Measurements from ENCODE around the gene CCND2. TPM values are rescaled to one million over a fixed set of nuclear protein-coding genes. Genes with fewer than 3 reads are reported as not detected.

CCND2 gene
- total RNA-seq, 1 donor: 20.3 TPM

DNA sequence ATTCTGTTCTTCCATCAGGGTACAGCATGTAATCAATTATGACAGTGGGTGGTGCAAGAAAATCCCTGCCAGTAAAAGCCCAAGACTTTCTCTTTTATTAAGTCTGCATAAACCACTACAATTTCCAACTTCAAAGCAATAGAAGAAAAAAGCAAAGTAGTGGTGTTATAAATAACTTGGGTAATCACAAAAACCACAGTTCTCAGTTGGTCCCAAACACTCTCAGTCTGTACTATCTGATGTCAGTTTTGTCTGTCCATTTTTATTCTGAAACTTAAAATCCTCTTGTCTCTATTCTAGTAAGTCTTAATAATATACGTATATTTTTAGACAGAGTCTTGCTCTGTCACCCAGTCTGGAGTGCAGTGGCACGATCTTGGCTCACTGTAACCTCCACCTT is 38.7 kb downstream of the CCND2 start:
- DNase-seq (ENCODE audit: low read depth): no peak
- no peak overlapping the region for H3K4me3 ChIP-seq (ENCODE audit: low read depth, low read length)
- TF ChIP-seq, protein P1, sequence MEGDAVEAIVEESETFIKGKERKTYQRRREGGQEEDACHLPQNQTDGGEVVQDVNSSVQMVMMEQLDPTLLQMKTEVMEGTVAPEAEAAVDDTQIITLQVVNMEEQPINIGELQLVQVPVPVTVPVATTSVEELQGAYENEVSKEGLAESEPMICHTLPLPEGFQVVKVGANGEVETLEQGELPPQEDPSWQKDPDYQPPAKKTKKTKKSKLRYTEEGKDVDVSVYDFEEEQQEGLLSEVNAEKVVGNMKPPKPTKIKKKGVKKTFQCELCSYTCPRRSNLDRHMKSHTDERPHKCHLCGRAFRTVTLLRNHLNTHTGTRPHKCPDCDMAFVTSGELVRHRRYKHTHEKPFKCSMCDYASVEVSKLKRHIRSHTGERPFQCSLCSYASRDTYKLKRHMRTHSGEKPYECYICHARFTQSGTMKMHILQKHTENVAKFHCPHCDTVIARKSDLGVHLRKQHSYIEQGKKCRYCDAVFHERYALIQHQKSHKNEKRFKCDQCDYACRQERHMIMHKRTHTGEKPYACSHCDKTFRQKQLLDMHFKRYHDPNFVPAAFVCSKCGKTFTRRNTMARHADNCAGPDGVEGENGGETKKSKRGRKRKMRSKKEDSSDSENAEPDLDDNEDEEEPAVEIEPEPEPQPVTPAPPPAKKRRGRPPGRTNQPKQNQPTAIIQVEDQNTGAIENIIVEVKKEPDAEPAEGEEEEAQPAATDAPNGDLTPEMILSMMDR (IDR thresholded peaks at IDR 0.05; ENCODE audit: insufficient read depth, low read depth, low read length): no peak

DNA sequence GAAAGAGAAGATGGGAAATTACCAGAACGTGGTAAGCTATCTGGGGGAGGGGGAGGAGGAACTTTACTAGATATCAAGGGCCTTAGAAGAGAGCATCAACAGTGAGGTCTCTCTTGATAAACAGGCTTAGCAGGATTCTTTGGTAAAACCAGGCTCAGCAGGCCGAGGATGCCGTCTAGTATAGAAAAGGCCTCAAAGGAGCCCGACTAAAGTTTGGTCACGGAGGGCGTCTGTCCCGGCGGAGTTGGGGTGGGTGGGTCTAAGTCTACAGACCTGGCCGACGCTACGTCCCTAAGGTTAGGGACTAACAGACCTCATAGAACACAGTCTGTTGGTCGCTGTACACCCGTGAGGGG is 46.9 kb downstream of the CCND2 start:
- peak overlapping the region; percentile 73 for H3K4me3 ChIP-seq (ENCODE audit: low read depth, low read length)
- TF ChIP-seq, protein P1 (IDR thresholded peaks at IDR 0.05; ENCODE audit: insufficient read depth, low read depth, low read length): no peak
- DNase-seq (ENCODE audit: low read depth): no peak

DNA sequence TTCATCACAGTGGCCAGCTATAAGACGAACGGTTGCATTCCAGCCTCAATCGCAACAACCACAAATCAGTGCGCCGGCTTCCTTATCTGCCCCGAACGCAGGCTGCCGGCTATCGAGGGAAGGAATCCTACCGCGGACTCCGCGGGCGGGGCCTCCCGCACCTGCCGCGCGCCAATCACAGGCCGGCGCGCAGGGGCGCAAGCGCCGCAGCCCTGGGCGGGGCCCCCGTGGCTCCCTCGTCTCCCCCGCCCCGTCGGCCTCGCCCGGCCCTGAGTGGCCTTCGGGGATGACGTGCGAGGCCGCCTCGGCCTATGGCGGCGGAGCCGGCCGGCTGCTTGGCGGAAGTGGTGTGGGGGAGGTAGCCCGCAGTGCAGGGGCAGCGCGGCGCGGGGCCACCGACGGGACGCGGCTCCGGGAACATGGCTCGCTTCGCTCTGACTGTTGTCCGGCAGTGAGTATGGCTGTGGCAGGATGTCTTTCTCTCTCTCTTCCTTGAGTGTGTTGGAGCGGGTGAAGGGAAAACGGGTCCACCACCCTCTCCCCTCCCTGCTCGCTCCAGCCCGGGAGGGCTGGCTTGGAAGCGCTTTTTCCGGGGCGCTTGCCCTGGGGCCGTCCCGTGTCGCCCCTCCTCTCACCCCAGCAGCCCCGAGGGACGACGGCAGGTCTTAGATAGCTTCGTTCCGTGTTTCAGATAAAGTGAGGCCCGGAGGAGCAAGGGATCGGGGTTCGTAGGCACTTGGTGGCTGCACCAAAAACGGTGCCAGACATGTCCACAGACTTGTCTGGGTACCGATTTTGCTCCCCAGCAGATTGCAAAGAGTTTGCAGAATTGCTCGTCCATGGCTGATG is 47.5 kb downstream of the CCND2 start, which contains the start of gene TIGAR:
TSS of gene TIGAR (plus strand) at position 361 of the 849 bp plus-strand sequence. CDS start at position 420, 59 bp downstream.
- TF ChIP-seq, protein P1 (IDR thresholded peaks at IDR 0.05; ENCODE audit: insufficient read depth, low read depth, low read length): no peak
- peak within 1 kb of the TSS; percentile 97 for H3K4me3 ChIP-seq (ENCODE audit: low read depth, low read length)

DNA sequence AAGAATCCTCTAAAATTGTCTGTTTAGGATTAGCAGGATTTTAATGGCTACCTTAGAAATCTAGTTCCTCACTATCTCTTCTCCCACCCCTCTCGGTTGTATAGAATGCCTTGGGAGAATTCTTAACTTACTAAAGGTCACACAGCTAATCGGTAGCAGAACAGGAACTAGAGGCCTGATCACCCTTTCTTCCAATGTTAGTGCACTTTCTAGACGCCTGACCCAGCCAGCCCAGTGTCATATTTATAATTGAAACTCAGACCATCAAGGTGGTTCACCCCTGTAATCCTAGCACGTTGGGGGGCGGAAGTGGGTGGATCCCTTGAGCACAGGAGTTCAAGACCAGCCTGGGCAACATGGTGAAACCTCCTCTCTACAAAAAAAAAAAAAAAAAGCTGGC is 49.2 kb downstream of the CCND2 start:
- H3K4me3 ChIP-seq (ENCODE audit: low read depth, low read length): peak overlapping the region; percentile 97
- DNase-seq (ENCODE audit: low read depth): no peak
- TF ChIP-seq, protein P1 (IDR thresholded peaks at IDR 0.05; ENCODE audit: insufficient read depth, low read depth, low read length): no peak

More for the DNA sequence above, 47.5 kb downstream of the CCND2 start, which contains the start of gene TIGAR:
- peak; percentile 94 for DNase-seq (ENCODE audit: low read depth)

Other genes with a start within 250 kb of the CCND2 start
- 10.3 and 20.7 TPM in 2 replicates for gene TIGAR, start 47.5 kb downstream of the CCND2 start, total RNA-seq
- gene FGF23, start 106.0 kb downstream of the CCND2 start, total RNA-seq: not detected in 2 replicates
- gene FGF6, start 172.1 kb downstream of the CCND2 start, total RNA-seq: not detected in 2 replicates

All from fibroblast of villous mesenchyme (primary cell).